Breast epithelium (tissue), 4 donors: ENCODE measurements around the gene HMGB4. TPM values are rescaled to one million over a fixed set of nuclear protein-coding genes. Genes with fewer than 3 reads are reported as not detected.

Experiments
- DNase-seq, 2 donors: peaks; one replicate each; pipeline ENCODE4 v3.0.0-alpha.2; 2019; ENCODE audit warnings: low spot score in 2 of 2
- H3K27ac ChIP-seq, 2 donors: fragments of 200-600 bp; sonication (generic) in 1 of 2; one replicate each; pipeline ENCODE4 v1.5.1; 2016 to 2019; ENCODE audit warnings: mild to moderate bottlenecking in 1 of 2
- H3K27me3 ChIP-seq, 2 donors: fragments of 200-600 bp; sonication (generic) in 1 of 2; one replicate each; pipeline versions ENCODE4 v1.5.1 to v1.6.0; 2017 to 2019; ENCODE audit warnings: control low read depth in 1 of 2, mild to moderate bottlenecking in 1 of 2
- H3K36me3 ChIP-seq: fragments of 200-600 bp; one replicate; pipeline ENCODE4 v1.5.1; 2019
- H3K4me1 ChIP-seq, 2 donors: fragments of 200-600 bp; sonication (generic); one replicate each; pipeline ENCODE4 v1.5.1; 2016 to 2019; ENCODE audit warnings: control low read depth in 1 of 2
- H3K4me3 ChIP-seq, 3 donors: fragments of 200-600 bp; sonication (generic); 1 replicate in 2 of 3; 2 replicates in 1 of 3; pipeline ENCODE4 v1.5.1; 2016 to 2019; ENCODE audit warnings: mild to moderate bottlenecking in 3 of 3, moderate library complexity in 2 of 3
- H3K9me3 ChIP-seq, 2 donors: fragments of 200-600 bp; sonication (generic) in 1 of 2; one replicate each; pipeline ENCODE4 v1.5.1; 2016 to 2019; ENCODE audit warnings: control low read depth in 1 of 2
- POLR2A ChIP-seq: fragments of 450-650 bp; IDR thresholded peaks from one replicate; pipeline ENCODE4 v1.6.1; 2016; ENCODE audit warnings: antibody characterized with exemption, mild to moderate bottlenecking, moderate library complexity
- POLR2AphosphoS5 ChIP-seq, 3 donors: sonication (generic); formaldehyde crosslinking; IDR thresholded peaks; one replicate each; pipeline ENCODE4 v1.6.1; 2017; ENCODE audit warnings: antibody characterized with exemption in 3 of 3
- intact Hi-C: fragments of 100-400 bp; cut with DNase I; formaldehyde crosslinking; loops from one replicate; pipeline ENCODE4 v1.15.1; 2023; ENCODE audit warnings: low total_unique reads
- total RNA-seq, 3 donors: library from RNA; depleted of rRNA; stranded (reverse); fragments of >200 nt; gene quantifications; one replicate each; pipeline ENCODE4 v1.1.0, GENCODE V29; 2016
- TF ChIP-seq, protein P1 (sequence below), 3 donors: fragments of 450-650 bp; IDR thresholded peaks; one replicate each; pipeline ENCODE4 v1.5.1; 2016 to 2017; ENCODE audit warnings: antibody characterized with exemption in 3 of 3, mild to moderate bottlenecking in 3 of 3, moderate library complexity in 3 of 3

The HMGB4 gene
- total RNA-seq, 3 donors from 2014 or later = not detected

DNA sequence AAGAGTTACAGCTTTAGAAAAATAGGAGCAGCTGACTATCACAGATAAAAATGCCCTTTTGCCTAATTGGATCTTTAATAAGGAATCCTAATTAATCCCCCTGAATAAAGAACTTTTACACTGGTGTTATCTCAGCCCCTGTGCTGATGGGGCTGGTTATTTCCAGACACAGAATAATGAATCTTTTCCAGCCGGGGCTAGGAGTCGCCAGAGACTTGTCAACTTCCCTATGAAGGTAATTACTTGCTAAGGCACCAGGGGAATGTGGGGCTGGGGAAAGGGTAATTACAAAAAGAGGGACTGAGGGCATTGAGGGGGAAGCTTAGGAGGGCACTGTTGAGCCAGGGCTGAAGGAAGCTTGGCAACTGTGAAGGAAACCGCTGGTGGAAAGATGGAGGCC lies 34.5 kb downstream of the HMGB4 start:
- H3K4me3 ChIP-seq = no peak overlapping the region
- TF ChIP-seq POLR2AphosphoS5 (IDR thresholded peaks at IDR 0.05) (no peak), POLR2A (no peak)
- TF ChIP-seq, protein P1, sequence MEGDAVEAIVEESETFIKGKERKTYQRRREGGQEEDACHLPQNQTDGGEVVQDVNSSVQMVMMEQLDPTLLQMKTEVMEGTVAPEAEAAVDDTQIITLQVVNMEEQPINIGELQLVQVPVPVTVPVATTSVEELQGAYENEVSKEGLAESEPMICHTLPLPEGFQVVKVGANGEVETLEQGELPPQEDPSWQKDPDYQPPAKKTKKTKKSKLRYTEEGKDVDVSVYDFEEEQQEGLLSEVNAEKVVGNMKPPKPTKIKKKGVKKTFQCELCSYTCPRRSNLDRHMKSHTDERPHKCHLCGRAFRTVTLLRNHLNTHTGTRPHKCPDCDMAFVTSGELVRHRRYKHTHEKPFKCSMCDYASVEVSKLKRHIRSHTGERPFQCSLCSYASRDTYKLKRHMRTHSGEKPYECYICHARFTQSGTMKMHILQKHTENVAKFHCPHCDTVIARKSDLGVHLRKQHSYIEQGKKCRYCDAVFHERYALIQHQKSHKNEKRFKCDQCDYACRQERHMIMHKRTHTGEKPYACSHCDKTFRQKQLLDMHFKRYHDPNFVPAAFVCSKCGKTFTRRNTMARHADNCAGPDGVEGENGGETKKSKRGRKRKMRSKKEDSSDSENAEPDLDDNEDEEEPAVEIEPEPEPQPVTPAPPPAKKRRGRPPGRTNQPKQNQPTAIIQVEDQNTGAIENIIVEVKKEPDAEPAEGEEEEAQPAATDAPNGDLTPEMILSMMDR (IDR thresholded peaks at IDR 0.05) = no peak
- DNase-seq = no peak
- H3K36me3 ChIP-seq = no peaks in the 10 kb centered on the region
- intact Hi-C loops = no loop called here
- H3K27me3 ChIP-seq = no peaks in the 10 kb centered on the region
- no peaks in the 10 kb centered on the region for H3K4me1 ChIP-seq
- H3K9me3 ChIP-seq = no peaks in the 10 kb centered on the region
- no peak overlapping the region for H3K27ac ChIP-seq

DNA sequence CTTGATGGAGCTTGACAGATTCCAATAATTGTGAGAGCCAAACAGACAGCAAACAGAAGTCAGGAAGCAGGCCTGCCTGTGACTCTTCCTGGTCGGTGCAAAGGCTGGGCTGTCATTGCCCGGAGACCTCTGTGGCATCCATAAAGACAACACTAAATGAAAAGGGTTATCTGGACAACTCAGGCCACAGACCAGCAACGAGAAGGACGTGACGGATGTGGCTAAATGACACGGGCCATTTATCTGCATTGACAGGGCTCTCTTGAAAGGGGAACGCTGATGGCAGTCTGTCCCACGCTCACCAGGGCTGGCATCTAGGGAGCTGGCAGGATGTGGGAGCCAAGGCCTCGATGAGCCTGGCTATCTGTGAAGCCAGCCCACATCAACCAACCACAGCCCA lies 35.0 kb downstream of the HMGB4 start:
- H3K36me3 ChIP-seq = no peaks in the 10 kb centered on the region
- H3K4me1 ChIP-seq = no peaks in the 10 kb centered on the region
- TF ChIP-seq POLR2A (no peak), POLR2AphosphoS5 (IDR thresholded peaks at IDR 0.05) (no peak)
- TF ChIP-seq, protein P1 (IDR thresholded peaks at IDR 0.05) = no peak
- no peaks in the 10 kb centered on the region for H3K9me3 ChIP-seq
- no peak overlapping the region for H3K4me3 ChIP-seq
- no peak overlapping the region for H3K27ac ChIP-seq
- no peak for DNase-seq
- intact Hi-C loops = no loop called here
- H3K27me3 ChIP-seq = no peaks in the 10 kb centered on the region

DNA sequence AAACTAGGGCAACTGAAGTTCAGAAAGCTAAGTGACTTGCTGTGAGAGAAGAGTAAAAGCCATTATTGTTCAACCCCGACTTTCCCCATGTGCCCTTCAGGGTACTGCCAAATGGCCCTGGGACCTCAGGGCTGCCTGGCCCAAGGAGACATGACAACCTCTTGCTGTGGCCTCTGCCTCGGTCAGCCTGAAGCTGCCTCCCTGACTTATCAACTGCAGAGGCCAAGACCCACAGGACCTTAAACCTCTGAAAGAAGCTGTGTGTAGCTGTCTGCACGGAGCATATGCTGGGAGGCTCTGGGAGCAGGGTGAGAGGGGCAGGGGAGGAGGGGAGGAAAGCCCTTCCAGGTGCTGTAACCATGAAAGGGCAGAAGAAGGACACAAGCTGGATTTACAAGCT lies 35.9 kb downstream of the HMGB4 start:
- Histone ChIP-seq H3K36me3 (no peaks in the 10 kb centered on the region), H3K27me3 (no peaks in the 10 kb centered on the region), H3K4me1 (no peaks in the 10 kb centered on the region), H3K27ac (no peak overlapping the region), H3K4me3 (no peak overlapping the region), H3K9me3 (no peaks in the 10 kb centered on the region)
- intact Hi-C loops = no loop called here
- TF ChIP-seq, protein P1 (IDR thresholded peaks at IDR 0.05) = no peak
- TF ChIP-seq POLR2AphosphoS5 (IDR thresholded peaks at IDR 0.05) (no peak), POLR2A (no peak)
- DNase-seq = no peak

DNA sequence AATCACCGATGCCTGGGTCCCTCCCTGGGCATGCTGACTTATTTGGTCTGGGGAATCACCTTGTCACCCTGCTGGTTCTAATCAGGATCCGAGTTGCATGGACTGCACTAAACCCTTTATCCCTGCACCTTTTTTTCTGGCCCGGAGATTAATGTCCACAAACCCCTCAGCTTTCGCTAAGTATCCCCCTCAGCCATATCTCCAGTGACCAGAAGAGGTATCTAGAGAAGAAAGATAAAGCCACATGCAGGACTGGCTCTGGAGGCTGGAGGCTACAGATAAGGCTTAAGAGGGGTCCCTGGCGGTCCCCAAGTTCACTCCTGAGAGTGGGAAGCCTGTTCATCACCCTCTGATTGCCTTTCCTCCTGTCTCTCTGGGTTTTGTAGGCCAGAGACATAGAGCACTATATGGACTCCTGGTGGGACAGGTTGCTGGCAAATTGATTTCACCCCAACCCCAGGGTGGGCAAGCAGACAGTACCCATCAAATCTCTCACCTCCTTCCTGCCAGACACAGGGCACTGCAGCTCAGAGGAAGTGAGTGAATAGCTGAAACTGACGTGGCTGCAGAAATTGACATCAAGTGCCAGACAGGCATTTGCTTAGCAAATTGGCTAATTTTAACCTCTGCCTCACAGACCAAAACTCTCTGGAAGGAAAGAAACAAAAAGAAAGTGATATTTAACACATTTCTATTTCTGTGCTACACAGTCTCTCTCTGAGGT lies 38.8 kb downstream of the HMGB4 start:
- Histone ChIP-seq H3K36me3 (no peaks in the 10 kb centered on the region), H3K4me3 (no peak overlapping the region), H3K27me3 (no peaks in the 10 kb centered on the region), H3K27ac (no peak overlapping the region), H3K9me3 (no peaks in the 10 kb centered on the region), H3K4me1 (no peaks in the 10 kb centered on the region)
- DNase-seq = no peak
- intact Hi-C loops = no loop called here
- TF ChIP-seq POLR2AphosphoS5 (IDR thresholded peaks at IDR 0.05) (no peak), POLR2A (no peak)
- TF ChIP-seq, protein P1 (IDR thresholded peaks at IDR 0.05) = no peak

DNA sequence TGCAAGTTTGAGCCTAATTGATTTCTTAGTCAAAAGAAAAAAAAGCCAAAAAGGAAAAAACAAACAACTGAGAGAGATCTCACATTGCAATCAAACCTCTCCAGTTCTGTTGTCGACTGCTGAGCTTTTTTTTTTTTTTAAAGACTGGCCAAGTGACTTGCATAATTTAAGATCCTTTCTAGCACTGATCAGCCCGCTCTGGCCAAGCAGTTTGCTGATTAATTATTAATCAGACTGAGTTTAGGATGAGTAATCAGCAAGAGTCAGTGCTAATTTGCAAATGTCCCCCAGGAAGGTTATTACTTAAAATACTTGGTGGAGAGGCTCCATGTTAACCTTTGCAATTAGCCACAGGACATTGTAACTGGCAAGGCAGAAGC lies 39.3 kb downstream of the HMGB4 start:
- no peaks in the 10 kb centered on the region for H3K36me3 ChIP-seq
- H3K9me3 ChIP-seq = no peaks in the 10 kb centered on the region
- TF ChIP-seq POLR2AphosphoS5 (IDR thresholded peaks at IDR 0.05) (no peak), POLR2A (no peak)
- TF ChIP-seq, protein P1 (IDR thresholded peaks at IDR 0.05) = no peak
- H3K27me3 ChIP-seq = no peaks in the 10 kb centered on the region
- intact Hi-C loops = no loop called here
- no peak for DNase-seq
- H3K4me1 ChIP-seq = no peaks in the 10 kb centered on the region
- no peak overlapping the region for H3K27ac ChIP-seq
- H3K4me3 ChIP-seq = no peak overlapping the region
